Measurements from ENCODE around the gene AVEN. TPM values are rescaled to one million over a fixed set of nuclear protein-coding genes. Genes with fewer than 3 reads are reported as not detected.

Gene AVEN
- total and polyA plus RNA-seq, 2 donors (not counting 3 experiments of a cell fraction or from before 2014, with no cell fraction given): 7.7 to 23.3 TPM

- no TSS peak for BruUV-seq (replicated peaks)
- Histone ChIP-seq H3K9ac (replicated peaks; ENCODE audit: extremely low read depth, insufficient read depth, low read length) (no peak overlapping the region), H3K9me1 (replicated peaks; ENCODE audit: control insufficient read depth, extremely low read depth, insufficient read depth, low read length) (no peaks in the 10 kb centered on the region), H3K4me2 (ENCODE audit: insufficient read depth, low read length) (no peak overlapping the region), H3K27ac (ENCODE audit: insufficient read depth, low read depth, low read length) (no peak overlapping the region), H3K4me3 (replicated peaks in 1 of 3; ENCODE audit: insufficient read depth in 1 of 3, low read depth in 1 of 3, low read length in 3 of 3) (no peak overlapping the region), H4K20me1 (replicated peaks; ENCODE audit: control insufficient read depth, extremely low read depth, insufficient read depth, low read length) (no peaks in the 10 kb centered on the region), H3K9me3 (replicated peaks; ENCODE audit: control insufficient read depth, insufficient read depth, low read length) (no peaks in the 10 kb centered on the region), H2AFZ (ENCODE audit: low read depth, low read length) (no peak overlapping the region), H3K4me1 (ENCODE audit: control insufficient read depth, extremely low read depth, insufficient read depth, low read length) (no peaks in the 10 kb centered on the region), H3K36me3 (ENCODE audit: control insufficient read depth in 2 of 2, extremely low read depth in 1 of 2, insufficient read depth in 2 of 2, low read length in 2 of 2) (no peaks in the 10 kb centered on the region), H3K79me2 (ENCODE audit: control insufficient read depth, insufficient read depth, low read length) (no peaks in the 10 kb centered on the region), H3K27me3 (ENCODE audit: control insufficient read depth in 2 of 2, insufficient read depth in 2 of 2, low read length in 2 of 2) (no peaks in the 10 kb centered on the region)
- ChIA-PET POLR2A (no interaction called here), CTCF (no interaction called here)
- no peak for DNase-seq (ENCODE audit: low read depth, low spot score)
- dilution Hi-C loops (cut with MboI; ENCODE audit: extremely low pct_ligation_motif_present, low sequenced_read_pairs): no loop called here
- TF ChIP-seq MYC (IDR thresholded peaks at IDR 0.05; ENCODE audit: low read depth, low read length) (no peak), GATA2 (IDR thresholded peaks at IDR 0.05; ENCODE audit: insufficient read depth, insufficient read length, low read depth, low read length) (no peak), JUN (IDR thresholded peaks at IDR 0.05; ENCODE audit: borderline replicate concordance, insufficient read depth, insufficient read length, low read depth) (no peak), FOS (IDR thresholded peaks at IDR 0.05; ENCODE audit: borderline replicate concordance, insufficient read depth, low read length) (no peak), CTCF (IDR thresholded peaks at IDR 0.05; ENCODE audit: extremely low read depth in 1 of 2, insufficient read depth in 1 of 2, low read depth in 1 of 2, low read length in 2 of 2) (no peak), POLR2AphosphoS5 (IDR thresholded peaks at IDR 0.05; ENCODE audit: insufficient read depth, low read depth, low read length) (no peak), POLR2A (IDR thresholded peaks at IDR 0.05; ENCODE audit: low read depth, low read length) (no peak), EZH2 (IDR thresholded peaks at IDR 0.05; ENCODE audit: borderline replicate concordance, low read depth, low read length, severe bottlenecking) (no peak), MAX (IDR thresholded peaks at IDR 0.05; ENCODE audit: insufficient read depth, insufficient read length) (no peak)
- intact Hi-C loops (cut with micrococcal nuclease): no loop called here
- FAIRE-seq: no peak
Measured at GRCh38 chr15:33846862-33847261, 192.1 kb downstream of the AVEN start.

Measured in endothelial cell of umbilical vein (primary cell).